ENCODE measurements around the gene CWC25.

CWC25 gene

GRCh38 chr17:38786372-38786771 is 38.7 kb downstream of the CWC25 start:
- Histone ChIP-seq H3K4me3 (ENCODE audit: low read depth, low read length) (no peak overlapping the region), H3K27me3 (replicated peaks) (no peaks in the 10 kb centered on the region), H3K27ac (no peak overlapping the region), H3K36me3 (replicated peaks) (peaks cover 40% of the 10 kb centered on the region)
- no peak for TF ChIP-seq CTCF (IDR thresholded peaks at IDR 0.05; ENCODE audit: low read depth, low read length, missing control alignments)
- in situ Hi-C loops (cut with HindIII; ENCODE audit: low pct_ligation_motif_present, low sequenced_read_pairs): no loop called here
- no peak for DNase-seq

GRCh38 chr17:38783227-38783626 is 41.9 kb downstream of the CWC25 start:
- Histone ChIP-seq H3K4me3 (ENCODE audit: low read depth, low read length) (no peak overlapping the region), H3K36me3 (replicated peaks) (peaks cover 69% of the 10 kb centered on the region), H3K27ac (no peak overlapping the region), H3K27me3 (replicated peaks) (no peaks in the 10 kb centered on the region)
- peak; percentile 3 for TF ChIP-seq CTCF (IDR thresholded peaks at IDR 0.05; ENCODE audit: low read depth, low read length, missing control alignments)
- DNase-seq: no peak
- in situ Hi-C loops (cut with HindIII; ENCODE audit: low pct_ligation_motif_present, low sequenced_read_pairs): no loop called here

- DNase-seq: no peak
- Histone ChIP-seq H3K4me3 (ENCODE audit: low read depth, low read length) (no peak overlapping the region), H3K27ac (no peak overlapping the region), H3K36me3 (replicated peaks) (peaks cover 81% of the 10 kb centered on the region), H3K27me3 (replicated peaks) (no peaks in the 10 kb centered on the region)
- TF ChIP-seq CTCF (IDR thresholded peaks at IDR 0.05; ENCODE audit: low read depth, low read length, missing control alignments): no peak
- in situ Hi-C loops (cut with HindIII; ENCODE audit: low pct_ligation_motif_present, low sequenced_read_pairs): no loop called here
Measured at GRCh38 chr17:38779965-38780752, 45.0 kb downstream of the CWC25 start.

GRCh38 chr17:38777641-38778250 is 47.4 kb downstream of the CWC25 start:
- no peak overlapping the region for H3K4me3 ChIP-seq (ENCODE audit: low read depth, low read length)
- peaks cover 80% of the 10 kb centered on the region for H3K36me3 ChIP-seq (replicated peaks)
- H3K27ac ChIP-seq: no peak overlapping the region
- TF ChIP-seq CTCF (IDR thresholded peaks at IDR 0.05; ENCODE audit: low read depth, low read length, missing control alignments): no peak
- H3K27me3 ChIP-seq (replicated peaks): no peaks in the 10 kb centered on the region
- no peak for DNase-seq
- in situ Hi-C loops (cut with HindIII; ENCODE audit: low pct_ligation_motif_present, low sequenced_read_pairs): no loop called here

- Histone ChIP-seq H3K4me3 (ENCODE audit: low read depth, low read length) (no peak overlapping the region), H3K27me3 (replicated peaks) (no peaks in the 10 kb centered on the region), H3K27ac (no peak overlapping the region), H3K36me3 (replicated peaks) (peaks cover 73% of the 10 kb centered on the region)
- DNase-seq: no peak
- TF ChIP-seq CTCF (IDR thresholded peaks at IDR 0.05; ENCODE audit: low read depth, low read length, missing control alignments): no peak
- in situ Hi-C loops (cut with HindIII; ENCODE audit: low pct_ligation_motif_present, low sequenced_read_pairs): no loop called here
Measured at GRCh38 chr17:38773258-38773657, 51.9 kb downstream of the CWC25 start.
